OCI-LY7 (cell line): ENCODE measurements around the gene OFD1.

Experiments used
- EZH2phosphoT487 ChIP-seq: fragments of 200-600 bp; sonication (generic); IDR thresholded peaks from 2 replicates; pipeline ENCODE4 v1.6.1; 2018; ENCODE audit warnings: low read depth, borderline replicate concordance, mild to moderate bottlenecking, mixed run types, antibody characterized with exemption, low read length, moderate library complexity, mixed read lengths
- TF ChIP-seq, protein P1 (sequence below): fragments of 200-600 bp; sonication (generic); conservative IDR thresholded peaks from 2 replicates; pipeline ENCODE4 v1.5.1; 2014; ENCODE audit warnings: mild to moderate bottlenecking, antibody characterized with exemption, low read length, moderate library complexity, mixed read lengths

DNA sequence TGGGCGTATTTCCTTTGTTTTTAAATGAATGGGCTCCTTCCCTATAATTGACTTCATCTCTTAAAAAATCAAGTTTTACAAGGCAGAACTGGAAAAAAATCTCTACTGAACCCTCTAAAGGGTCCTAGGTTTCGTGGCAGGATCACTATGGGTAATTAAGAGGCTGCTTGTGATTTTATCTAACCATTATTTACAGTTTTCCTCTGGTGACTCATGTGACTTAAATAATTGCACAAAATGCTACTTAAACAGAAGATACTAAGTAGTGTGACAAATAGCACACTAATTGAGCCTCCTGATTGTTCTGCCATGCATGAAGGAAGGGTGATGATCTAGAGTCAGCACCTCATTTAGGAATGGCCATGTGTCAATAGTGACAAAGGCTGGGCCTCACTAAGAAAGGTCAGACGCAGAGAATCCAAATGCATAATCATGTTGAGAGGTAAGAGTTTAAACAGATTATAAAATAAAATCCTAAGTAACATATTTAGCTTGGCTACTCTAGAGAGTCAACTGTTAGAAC lies 35.5 kb downstream of the OFD1 start:
- TF ChIP-seq, protein P1, sequence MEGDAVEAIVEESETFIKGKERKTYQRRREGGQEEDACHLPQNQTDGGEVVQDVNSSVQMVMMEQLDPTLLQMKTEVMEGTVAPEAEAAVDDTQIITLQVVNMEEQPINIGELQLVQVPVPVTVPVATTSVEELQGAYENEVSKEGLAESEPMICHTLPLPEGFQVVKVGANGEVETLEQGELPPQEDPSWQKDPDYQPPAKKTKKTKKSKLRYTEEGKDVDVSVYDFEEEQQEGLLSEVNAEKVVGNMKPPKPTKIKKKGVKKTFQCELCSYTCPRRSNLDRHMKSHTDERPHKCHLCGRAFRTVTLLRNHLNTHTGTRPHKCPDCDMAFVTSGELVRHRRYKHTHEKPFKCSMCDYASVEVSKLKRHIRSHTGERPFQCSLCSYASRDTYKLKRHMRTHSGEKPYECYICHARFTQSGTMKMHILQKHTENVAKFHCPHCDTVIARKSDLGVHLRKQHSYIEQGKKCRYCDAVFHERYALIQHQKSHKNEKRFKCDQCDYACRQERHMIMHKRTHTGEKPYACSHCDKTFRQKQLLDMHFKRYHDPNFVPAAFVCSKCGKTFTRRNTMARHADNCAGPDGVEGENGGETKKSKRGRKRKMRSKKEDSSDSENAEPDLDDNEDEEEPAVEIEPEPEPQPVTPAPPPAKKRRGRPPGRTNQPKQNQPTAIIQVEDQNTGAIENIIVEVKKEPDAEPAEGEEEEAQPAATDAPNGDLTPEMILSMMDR: no peak
- no peak for TF ChIP-seq EZH2phosphoT487
